H1 (cell line): ENCODE measurements around the gene MT1H. TPM values are rescaled to one million over a fixed set of nuclear protein-coding genes. Genes with fewer than 3 reads are reported as not detected.

Source experiments
- SIN3A ChIP-seq, 2 experiments: IDR thresholded peaks in 1 of 2; conservative IDR thresholded peaks in 1 of 2; 2 replicates each; pipeline ENCODE4 v1.6.1; 2011 to 2012; ENCODE audit warnings: low read length in 2 of 2, improper control_type of control experiment in 1 of 2, low read depth in 1 of 2, mild to moderate bottlenecking in 1 of 2
- polyA plus RNA-seq, 7 experiments: library from polyadenylated mRNA; depleted of rRNA in 3 of 7; stranded (reverse) in 5 of 7; unstranded in 2 of 7; fragments of >200 nt in 5 of 7; fragments of 200-250 nt in 2 of 7; gene quantifications; 1 replicate in 5 of 7; 2 replicates in 1 of 7; 4 replicates in 1 of 7; pipeline versions ENCODE4 v1.2.1 to v1.2.3, GENCODE V29; 2011 to 2013; ENCODE audit warnings: missing spikeins in 2 of 7, mixed read lengths in 2 of 7
- total RNA-seq: library from RNA; stranded (reverse); fragmentation: NEBNext Ultra II Directional; extraction: Animal tissue kit (Norgen Biotek cat#: 25700); gene quantifications from 2 replicates; pipeline ENCODE4 v1.2.1, GENCODE V29; 2021

Gene MT1H
- total and polyA plus RNA-seq, 2 of the 8 experiments (the other 6 are each of a cell fraction or from before 2014, with no cell fraction given): 11.9 to 95.7 TPM

DNA sequence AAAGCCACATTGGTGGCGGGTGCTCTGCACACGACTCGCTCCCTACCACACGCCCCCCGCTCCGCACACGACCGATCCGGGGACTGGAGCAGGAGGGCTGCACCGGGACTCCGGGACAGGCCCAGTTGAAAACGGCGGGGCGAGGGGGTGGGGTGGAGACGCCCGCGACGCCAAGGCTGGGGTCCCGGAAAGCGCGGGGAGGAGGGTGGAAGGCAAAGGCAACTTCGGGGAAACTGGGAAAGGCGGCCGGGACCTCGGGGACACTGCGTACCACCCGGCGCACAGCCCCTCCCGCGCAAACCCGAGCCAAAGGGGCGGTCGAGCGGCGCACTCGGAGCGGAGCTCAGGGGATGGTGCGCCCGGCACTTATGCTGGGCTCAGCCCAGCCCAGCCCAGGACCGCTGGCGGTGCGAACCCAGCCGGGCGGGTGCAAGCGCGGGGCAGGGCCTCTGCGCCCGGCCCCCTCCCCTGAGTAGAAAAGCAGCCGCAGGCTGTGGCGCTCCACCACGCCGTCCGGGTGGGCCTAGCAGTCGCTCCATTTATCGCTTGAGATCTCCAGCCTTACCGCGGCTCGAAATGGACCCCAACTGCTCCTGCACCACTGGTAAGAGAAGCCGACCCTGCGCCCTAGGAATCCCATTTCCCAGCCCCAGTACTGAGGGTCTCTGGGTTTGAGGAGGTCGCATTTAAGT, 37.3 kb upstream of the MT1H start, which contains the start of gene MT1M (continued):
- TF ChIP-seq SIN3A (conservative IDR thresholded peaks at IDR 0.05 in 1 of 2, IDR thresholded peaks at IDR 0.05 in 1 of 2; ENCODE audit: low read depth in 1 of 2, low read length in 2 of 2): no peak
